Measurements from ENCODE around the gene TLR4.

- no peak for TF ChIP-seq CTCF (IDR thresholded peaks at IDR 0.05)
- no peak for TF ChIP-seq POLR2A (IDR thresholded peaks at IDR 0.05)
Observed at GRCh38 chr9:117706421-117707116, 2.4 kb downstream of the TLR4 start.

Data from tibial nerve (tissue), 3 donors.